ENCODE results near the gene IFIT3.

Gene IFIT3

DNA sequence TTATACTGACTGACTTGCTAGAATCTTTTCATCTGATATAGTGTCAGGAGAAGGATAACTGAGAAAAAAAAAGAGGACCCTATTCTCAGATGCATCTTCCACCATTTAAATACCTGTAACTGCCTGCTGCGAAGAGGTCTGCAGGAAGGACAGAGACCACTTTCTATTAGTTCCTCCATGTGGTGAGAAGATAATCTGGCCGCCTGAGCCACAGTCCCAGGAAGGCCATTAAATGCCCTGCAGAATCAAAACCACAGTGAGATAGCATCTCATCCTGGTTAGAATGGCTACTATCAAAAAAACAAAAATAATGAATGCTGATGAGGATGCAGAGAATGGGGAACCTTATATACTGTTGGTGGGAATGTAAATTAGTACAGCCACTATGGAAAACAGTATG is 30.2 kb downstream of the IFIT3 start:
- DNase-seq (ENCODE audit: low spot score): no peak

DNA sequence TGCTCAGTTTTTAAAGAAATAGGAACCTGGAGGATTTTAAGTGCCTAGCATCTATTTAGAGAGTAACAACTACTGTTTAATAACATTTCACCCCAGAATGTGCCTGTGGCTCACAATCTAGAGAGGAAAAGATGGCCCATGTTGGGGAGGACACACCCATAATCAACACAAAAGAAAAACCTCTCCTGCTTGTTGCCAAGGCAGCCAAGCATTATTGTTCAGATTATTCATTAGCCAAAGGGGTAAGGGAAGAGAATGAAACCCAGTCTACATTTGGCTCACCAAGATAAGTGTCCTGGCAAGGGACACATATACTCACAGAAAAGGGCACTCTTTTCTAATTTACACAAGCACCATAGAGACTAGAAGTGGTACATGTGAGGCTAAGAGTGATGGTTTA is 32.4 kb downstream of the IFIT3 start:
- no peak for DNase-seq (ENCODE audit: low spot score)

DNA sequence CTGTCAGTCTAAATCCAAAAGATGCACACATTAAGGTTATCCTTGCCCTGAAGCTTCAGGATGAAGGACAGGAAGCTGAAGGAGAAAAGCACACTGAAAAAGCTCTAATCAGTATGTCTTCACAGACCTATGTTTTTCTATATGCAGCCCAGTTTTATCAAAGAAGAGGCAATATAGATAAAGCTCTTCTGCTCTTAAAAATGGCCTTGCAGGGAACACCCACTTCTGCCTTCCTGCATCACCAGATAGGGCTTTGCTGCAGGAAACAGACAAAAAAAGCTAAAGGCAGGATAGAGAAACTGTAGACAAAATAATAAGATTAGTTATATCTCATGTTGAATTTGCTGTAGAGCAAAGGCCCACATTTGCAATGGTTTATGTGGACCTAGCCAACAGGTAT is 35.1 kb downstream of the IFIT3 start:
- no peak for DNase-seq (ENCODE audit: low spot score)

DNA sequence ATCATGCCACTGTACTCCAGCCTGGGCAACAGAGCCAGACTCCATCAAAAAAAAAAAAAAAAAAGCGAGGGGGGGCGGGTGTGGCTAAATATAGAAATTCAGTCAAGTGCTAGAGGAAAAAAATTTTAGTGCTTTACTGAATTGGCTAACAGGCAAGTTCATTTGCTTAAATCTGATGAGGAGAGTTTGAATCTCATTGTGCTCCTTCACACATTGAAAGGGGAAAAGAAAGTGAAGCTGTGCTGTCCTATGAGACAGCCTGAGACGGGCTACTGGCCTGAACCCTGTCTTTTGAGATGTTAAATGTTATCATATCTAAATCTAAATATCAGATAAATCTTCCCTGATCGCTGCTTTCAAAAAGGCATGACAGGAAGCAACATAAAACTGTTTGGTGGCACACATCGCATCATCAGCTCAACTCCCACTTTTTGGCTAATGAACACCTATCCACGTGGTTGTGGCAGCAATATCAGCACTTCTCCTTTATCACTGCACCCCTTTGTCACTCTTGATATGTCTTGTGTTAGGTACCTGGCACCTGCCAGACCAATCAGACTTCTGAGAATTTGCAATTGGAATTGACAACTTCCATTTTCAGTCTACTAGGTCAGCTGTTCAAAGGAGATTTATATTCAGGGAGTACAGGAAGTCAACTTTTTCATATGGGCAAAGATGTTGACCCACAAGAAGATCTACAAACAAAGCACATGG is 36.1 kb downstream of the IFIT3 start:
- DNase-seq (ENCODE audit: low spot score): no peak

DNA sequence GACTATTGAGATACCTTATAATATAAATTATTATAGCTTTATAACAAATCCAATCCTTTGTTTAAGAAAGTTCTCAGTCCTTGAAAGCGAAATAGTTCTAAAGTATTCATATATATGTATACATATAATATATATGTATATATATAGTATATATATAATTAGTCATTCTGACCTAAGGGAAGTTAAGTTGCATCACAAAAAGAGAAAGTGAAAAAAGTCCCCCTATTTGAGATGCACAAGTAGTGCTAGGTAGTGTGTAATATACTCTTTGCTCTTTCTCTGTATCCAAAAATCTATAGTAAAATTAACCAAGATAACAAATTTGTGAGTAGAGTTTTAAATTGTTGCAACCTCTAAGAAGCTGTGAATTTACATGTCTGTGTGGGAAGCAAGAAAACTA is 36.7 kb downstream of the IFIT3 start:
- no peak for DNase-seq (ENCODE audit: low spot score)

DNA sequence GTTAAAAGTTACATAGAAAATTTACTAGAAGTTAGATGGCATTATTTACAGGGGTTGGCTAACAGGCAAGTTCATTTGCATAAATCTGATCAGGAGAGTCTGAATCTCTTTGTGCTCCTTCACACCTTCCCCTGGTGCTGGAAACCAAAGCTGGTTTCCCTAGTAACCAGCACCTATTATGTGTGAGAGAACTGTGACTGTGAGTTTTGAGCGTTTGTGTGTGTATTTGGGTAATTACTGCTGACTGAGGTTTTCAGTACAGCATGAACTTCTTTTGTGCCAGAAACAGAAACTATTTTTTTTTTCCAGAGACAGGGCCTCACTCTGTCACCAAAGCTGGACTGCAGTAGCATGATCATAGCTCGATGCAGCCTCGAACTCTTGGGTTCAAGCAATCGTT is 39.7 kb downstream of the IFIT3 start:
- no peak for DNase-seq (ENCODE audit: low spot score)

DNA sequence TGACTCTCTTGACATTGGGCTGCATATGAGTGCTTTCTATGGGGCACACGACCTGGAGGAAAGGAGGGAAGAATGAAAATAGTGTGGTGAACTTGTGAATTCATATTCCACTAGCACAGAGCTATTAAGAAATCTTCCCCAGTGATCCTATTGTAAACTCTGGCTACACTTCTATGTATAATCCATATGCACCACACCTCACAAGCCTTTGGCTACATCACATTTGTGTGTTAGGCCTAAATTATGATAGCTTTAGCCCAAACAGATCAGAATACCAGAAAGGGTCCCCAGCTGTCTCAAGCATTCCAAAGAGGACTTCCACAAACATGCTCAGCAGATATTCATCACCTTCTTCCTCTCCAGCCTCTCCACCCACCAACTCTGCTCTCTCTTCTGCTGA is 40.3 kb downstream of the IFIT3 start:
- DNase-seq (ENCODE audit: low spot score): no peak

DNA sequence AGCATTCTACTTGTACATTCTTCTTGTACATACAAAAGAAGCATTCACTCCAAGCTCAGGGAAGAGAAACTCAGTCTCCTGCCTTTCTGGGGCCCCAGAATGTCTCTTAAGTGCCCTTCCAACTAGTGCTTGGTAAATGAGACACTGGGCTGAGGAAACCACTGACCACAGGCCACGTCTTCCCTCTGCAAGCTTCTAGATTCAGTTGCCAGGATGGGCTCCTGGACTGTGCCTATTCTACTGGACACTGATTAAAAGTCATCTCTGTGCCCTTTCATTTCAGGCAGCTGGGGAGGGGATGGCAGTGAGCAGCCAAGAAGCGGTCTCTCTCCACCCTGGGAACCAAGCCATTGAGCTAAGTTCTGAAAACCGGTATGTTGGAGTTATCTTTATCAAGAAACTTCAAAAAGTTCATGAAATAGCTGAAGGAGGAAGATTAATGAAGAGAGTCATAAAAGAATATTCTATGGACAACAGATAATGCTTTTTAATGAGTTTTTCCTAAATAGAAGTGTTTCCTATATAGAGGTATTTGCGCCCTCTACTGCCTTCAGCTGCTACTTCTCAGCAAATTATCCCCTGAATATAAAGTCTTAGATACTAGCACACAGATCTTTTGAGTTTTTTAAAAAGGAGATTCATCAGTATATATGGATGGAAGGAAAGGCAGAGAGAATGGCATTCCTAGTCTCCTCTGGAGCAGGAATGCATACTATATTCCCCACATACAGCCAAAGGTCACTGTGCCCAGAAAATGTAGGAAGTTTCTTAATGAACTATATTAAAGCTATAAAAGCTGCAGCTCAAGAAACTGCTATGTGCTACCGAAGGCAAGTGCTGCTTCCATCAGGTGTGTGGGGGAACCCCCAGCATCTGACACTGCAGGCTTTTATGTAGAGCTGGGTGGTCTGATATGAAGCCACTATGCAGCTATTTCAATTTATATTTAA is 41.6 kb downstream of the IFIT3 start:
- DNase-seq (ENCODE audit: low spot score): no peak

DNA sequence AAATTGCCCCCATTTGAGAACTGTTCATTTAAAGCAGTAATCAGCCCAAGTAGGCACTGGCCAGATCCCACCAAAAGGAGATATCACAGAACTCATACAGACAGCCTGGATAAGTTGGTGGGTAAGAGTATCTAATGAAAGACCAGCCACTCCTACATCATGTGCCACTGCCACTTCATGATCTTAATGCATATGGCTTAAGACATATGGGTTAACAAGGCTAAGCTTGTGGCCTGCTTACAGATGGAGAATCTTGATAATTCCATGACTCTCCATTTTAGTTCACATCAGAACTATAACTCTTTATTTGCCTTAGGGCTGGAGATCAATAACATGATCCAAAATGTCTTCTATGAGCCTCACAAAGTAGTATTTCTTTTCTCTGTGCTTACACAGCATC is 43.3 kb downstream of the IFIT3 start:
- no peak for DNase-seq (ENCODE audit: low spot score)

DNA sequence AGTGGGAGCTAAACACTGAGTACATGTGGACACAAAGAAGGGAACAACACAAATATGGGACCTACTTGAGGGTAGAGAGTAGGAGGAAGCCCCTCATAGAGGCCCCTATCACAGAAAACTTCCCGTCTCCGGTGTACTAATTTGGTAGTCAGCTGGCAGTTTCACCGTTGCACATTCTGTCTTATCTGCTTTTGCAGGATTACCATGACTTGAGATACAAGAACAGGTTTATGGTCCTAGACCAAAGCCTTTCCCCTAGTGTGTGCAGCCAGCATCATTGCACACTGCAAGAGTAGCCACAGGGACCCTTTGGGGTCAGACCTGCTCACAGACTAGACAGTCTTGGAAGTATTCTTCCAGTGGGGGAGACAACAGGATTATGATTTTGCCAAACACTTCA is 44.2 kb downstream of the IFIT3 start:
- no peak for DNase-seq (ENCODE audit: low spot score)

DNA sequence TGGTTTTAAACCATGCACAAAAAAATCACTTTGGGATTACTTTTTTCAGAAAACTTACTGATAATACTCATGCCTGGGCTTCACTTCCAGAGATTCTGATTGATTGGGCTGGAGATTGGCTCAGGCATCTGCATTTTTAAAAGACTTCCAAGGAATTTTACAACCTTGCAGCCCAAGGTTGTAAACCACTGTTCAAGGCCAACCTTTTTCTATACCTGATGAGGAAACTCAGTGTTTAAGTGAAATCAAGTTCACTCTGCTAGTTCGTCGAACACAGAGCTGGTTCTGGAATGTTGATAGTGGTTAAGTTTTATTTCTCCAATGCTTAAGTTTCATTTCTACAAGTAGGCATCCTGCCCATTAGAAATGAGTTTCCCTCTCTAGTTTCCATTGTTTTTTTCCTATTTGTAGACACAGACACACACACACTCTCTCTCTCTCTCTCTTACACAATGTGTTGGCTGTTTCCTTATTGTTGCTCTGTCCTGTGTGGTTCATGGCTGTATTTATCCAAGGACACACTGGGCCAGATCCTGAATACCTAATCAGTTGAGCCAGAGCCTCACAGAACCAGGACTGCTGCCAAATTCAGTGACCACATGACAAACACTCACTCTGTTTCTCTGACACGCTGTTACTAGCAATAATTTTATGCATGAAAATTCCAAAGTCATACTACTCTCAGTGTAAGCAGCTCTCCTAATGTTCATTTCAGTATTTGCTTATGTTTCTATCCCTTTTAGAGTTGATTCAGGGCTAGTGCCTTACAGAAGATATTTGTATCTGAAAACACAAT is 46.3 kb downstream of the IFIT3 start:
- no peak for DNase-seq (ENCODE audit: low spot score)

DNA sequence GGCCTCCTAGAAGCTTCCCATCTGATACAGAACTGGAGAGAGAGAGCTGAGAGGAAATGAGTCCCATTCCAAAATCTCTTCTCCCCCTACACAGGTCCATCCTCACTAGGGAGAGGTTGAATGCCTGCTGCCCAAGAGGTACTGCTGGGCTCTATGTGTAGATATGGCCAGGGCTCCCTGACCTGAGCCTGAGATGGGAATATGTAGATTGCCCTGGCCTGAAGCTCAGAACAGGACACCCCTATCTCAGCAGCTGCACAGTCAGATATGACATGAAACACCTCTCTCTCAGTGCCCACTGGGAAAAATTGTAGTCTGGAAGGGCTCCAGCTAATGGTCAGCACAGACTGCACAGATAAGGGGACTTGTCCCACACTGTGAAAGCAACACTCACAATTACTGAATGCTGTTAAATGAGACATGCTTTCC is 46.9 kb downstream of the IFIT3 start:
- DNase-seq (ENCODE audit: low spot score): no peak

DNA sequence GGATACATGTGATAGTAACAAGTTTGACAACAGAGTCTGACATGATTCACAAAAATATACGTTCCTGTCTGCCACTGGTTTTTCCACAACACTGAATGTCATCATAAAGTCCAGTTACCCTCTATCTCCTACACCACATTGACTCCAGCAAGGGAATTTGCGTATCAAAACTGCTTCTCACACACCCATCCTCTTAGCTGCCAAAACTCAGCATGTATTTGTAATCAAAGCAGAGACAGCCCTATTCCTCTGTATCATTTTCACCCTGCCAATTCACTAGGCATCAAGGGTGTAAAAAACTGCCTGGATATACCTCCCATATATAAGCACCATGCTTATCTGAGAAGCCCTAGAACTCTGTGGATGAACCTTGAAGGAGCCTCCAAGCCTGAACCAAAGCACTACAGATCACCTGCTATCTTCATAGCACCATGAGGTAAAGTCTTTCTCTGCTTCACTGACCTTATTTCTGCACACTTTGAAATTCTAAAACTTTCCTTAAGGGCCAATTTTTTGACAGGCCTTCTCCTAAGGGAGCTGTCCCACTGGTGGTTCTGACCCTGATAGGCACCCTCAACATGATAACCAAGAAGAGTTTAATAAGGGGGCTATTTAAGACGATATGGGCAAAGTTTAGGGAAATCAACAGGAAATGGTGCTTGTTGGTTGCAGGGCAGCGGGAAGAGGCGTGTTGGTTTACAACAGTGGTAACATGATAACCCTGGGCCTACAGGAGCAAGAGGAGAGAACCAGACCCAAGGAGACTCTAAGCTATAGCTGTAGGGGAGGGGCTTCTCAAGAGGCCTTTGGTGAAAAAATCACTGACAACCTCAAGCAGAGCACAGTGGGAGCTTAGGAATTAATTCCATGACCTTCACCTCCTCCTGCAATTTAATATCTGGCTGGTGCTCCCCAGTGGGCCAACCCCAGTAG is 50.2 kb downstream of the IFIT3 start, which contains the start of gene IFIT1B:
Gene IFIT1B, plus strand, starts transcription at position 352 of the 933 bp plus-strand sequence. Its CDS starts 80 bp downstream, at position 432.
- DNase-seq (ENCODE audit: low spot score): no peak

DNA sequence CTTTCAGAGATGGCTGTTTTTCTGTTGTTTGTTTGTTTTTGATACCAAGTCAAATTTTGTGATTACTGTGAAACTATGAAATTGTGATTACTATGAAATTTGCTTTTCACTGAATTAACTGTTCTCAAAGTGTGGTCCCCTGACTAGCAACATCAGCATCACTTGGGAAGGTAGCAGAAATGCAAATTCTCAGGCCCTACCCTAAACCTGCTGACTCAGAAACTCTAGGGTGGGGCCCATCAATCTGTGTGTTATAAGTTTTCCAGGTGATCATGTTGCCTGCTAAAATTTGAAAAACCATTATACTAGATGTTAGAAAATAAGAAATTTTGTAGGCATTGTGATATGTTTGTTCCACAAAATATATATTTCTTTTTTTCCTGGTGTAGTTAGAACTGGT is 51.3 kb downstream of the IFIT3 start:
- DNase-seq (ENCODE audit: low spot score): no peak

DNA sequence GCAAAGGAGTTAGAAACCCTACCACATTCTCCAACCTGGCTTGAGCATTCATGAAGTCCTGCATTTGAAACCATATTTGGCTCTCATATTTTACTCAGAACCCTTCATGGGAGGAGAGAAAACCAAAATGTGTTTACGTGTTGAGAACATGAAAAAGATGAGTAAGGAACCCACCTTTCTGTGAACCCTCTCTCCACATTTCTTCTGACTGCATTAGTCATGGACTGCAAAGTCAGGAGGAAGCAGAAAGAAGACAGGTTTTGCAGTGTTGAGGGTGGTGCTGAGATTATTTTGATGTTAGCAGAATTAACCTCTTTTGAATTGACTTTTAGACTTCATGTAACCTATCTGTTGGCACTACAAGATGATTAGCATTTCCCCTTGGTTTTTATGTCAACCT is 55.0 kb downstream of the IFIT3 start:
- no peak for DNase-seq (ENCODE audit: low spot score)

DNA sequence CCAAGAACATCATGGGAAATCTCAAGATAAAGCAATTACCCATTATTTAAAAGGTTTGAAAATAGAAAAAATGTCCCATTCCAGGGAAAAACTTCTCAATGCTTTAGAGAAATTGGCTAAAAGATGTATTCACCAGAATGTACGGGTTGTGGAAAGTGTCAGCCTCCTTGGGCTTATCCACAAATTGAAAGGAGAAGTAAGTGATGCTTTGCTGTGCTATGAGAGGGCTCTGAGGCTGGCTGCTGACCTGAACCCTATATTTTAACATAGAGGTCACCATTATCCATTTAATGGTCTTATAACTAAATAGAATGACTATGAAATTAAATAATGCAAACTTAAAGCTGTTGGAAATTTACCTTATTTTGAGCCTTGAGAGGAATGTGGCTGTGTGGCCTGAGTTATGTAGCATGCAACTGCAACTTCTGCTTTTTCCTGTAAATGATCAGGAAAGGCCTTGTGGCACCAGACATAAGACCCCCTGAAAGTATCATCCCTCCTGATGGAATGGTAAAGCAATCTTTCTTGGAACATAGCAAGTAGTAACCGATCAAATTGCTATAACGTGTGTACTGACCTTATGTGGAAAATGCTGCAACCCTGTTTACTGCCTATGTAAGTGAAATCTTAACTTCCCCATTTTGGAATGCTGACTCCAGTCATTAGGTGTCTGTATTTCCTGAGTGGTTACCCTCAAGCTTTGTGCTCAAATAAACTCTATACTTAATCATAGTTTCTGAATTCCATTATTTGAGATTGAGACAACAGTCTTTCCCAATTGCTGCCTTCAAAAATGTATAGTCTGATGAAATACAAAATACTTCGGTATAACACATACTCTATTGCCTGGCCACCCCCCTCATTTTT is 56.9 kb downstream of the IFIT3 start:
- DNase-seq (ENCODE audit: low spot score): no peak

DNA sequence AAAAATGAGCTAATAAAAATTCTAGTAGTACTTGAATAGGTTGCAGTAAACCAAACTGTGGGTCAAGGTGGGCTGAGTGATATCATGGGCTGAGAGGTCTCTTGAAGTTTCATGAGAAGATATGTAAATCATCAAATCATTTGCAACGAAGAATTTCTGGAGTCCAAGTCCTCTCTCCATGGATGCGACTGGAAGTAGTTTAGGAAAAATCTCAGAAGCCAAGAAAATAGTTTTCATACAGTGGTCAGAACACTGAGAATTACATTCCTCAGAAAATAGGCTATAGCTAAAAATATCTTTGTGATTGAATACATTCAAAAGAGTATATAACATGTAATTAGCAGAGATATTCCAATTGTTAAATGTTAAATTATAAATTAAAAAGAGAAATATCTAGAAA is 61.0 kb downstream of the IFIT3 start:
- DNase-seq (ENCODE audit: low spot score): no peak

DNA sequence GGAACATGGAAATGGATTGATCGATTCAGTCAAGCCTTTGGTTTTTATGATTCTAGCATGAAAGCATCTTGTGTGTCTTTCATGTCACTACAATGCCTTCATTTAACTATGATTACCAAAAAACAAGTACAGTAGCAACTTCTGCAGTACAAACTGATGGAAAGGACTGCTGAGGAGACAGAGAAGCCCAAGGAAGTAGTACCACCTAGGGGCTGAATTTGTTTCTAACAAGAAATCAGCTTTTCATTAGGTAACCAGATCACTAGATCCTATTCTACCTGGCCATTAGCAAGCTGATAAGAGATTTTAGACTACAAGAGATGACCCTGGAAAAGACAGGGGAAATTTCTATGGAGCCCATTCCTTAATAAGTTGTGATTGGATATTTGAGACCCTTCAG is 61.5 kb downstream of the IFIT3 start:
- no peak for DNase-seq (ENCODE audit: low spot score)

All from HuH-7.5 (cell line).